Lower leg skin (tissue), 4 donors: ENCODE data around the gene BAG3. TPM values are rescaled to one million over a fixed set of nuclear protein-coding genes. Genes with fewer than 3 reads are reported as not detected.
A peak's percentile ranks its signal among the peaks of the same experiment; 100 is the strongest.

ENCODE experiments used
- DNase-seq, 2 donors: peaks; one replicate each; pipeline ENCODE4 v3.0.0-alpha.2; 2019; ENCODE audit warnings: low spot score in 2 of 2
- H3K4me3 ChIP-seq: fragments of 200-600 bp; sonication (generic); 2 replicates; pipeline ENCODE4 v1.5.1; 2017; ENCODE audit warnings: mild to moderate bottlenecking, low read depth; ENCODE audit not compliant: poor library complexity, severe bottlenecking
- POLR2A ChIP-seq, 2 donors: fragments of 450-650 bp; IDR thresholded peaks; one replicate each; pipeline ENCODE4 v1.6.1; 2016 to 2017; ENCODE audit warnings: antibody characterized with exemption in 2 of 2, mild to moderate bottlenecking in 1 of 2, moderate library complexity in 1 of 2
- WGBS, 2 donors: methylation state at CpG; one replicate each; pipeline ENCODE4 v1.1.5; 2018; 5-methylcytosine and 5-hydroxymethylcytosine counted together
- intact Hi-C: fragments of 100-400 bp; cut with DNase I; formaldehyde crosslinking; loops from one replicate; pipeline ENCODE4 v1.15.0; 2023; ENCODE audit warnings: low total_unique reads
- total RNA-seq, 4 donors: library from RNA; depleted of rRNA; stranded (reverse); fragments of >200 nt; gene quantifications; one replicate each; pipeline ENCODE4 v1.1.0, GENCODE V29; 2016
- TF ChIP-seq, protein P1 (sequence below), 3 donors: fragments of 450-650 bp; IDR thresholded peaks; one replicate each; pipeline ENCODE4 v1.5.1; 2016; ENCODE audit warnings: antibody characterized with exemption in 3 of 3, mild to moderate bottlenecking in 3 of 3, moderate library complexity in 2 of 3

The BAG3 gene
- total RNA-seq, 4 donors from 2014 or later, result 55.5 to 87.8 (median 77.9) TPM

DNA sequence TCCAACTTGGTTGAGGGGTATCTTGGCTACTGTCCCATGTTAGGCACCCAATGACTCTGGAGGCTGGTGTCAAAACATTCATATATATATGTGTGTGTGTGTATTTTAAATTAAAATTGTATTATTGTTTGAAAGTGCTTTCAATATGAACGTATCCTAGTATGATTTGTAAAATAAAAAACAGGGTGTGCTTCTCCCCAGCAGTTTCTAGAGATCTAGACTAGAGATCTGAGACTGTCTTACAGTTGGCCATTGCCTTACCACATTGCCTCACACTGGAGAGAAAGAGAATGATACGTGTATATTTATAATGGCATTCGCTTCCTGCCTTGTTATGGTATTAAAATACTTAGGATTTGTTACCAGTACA, 1.2 kb downstream of the BAG3 start:
- TF ChIP-seq, protein P1, sequence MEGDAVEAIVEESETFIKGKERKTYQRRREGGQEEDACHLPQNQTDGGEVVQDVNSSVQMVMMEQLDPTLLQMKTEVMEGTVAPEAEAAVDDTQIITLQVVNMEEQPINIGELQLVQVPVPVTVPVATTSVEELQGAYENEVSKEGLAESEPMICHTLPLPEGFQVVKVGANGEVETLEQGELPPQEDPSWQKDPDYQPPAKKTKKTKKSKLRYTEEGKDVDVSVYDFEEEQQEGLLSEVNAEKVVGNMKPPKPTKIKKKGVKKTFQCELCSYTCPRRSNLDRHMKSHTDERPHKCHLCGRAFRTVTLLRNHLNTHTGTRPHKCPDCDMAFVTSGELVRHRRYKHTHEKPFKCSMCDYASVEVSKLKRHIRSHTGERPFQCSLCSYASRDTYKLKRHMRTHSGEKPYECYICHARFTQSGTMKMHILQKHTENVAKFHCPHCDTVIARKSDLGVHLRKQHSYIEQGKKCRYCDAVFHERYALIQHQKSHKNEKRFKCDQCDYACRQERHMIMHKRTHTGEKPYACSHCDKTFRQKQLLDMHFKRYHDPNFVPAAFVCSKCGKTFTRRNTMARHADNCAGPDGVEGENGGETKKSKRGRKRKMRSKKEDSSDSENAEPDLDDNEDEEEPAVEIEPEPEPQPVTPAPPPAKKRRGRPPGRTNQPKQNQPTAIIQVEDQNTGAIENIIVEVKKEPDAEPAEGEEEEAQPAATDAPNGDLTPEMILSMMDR (IDR thresholded peaks at IDR 0.05), result no peak
- no peak for TF ChIP-seq POLR2A (IDR thresholded peaks at IDR 0.05)
- 0 to 2% methylated on average over 3 of the region's 3 CpGs for WGBS, 2 donors
- intact Hi-C loops, result no loop called here
- DNase-seq, result no peak
- H3K4me3 ChIP-seq, result peak overlapping the region; percentile 98

- 37 to 41% methylated on average over 1 of the region's 1 CpG for WGBS, 2 donors
- H3K4me3 ChIP-seq, result no peak overlapping the region
- intact Hi-C loops, result no loop called here
- no peak for TF ChIP-seq POLR2A (IDR thresholded peaks at IDR 0.05)
- TF ChIP-seq, protein P1 (IDR thresholded peaks at IDR 0.05), result no peak
- DNase-seq, result no peak
These were observed 2.0 kb downstream of the BAG3 start for GRCh38 chr10:119653209-119653608.

GRCh38 chr10:119653916-119654315, 2.7 kb downstream of the BAG3 start:
- DNase-seq, result no peak
- intact Hi-C loops, result no loop called here
- no peak for TF ChIP-seq POLR2A (IDR thresholded peaks at IDR 0.05)
- TF ChIP-seq, protein P1 (IDR thresholded peaks at IDR 0.05), result no peak
- H3K4me3 ChIP-seq, result no peak overlapping the region
- 25 to 33% methylated on average over 2 of the region's 2 CpGs for WGBS, 2 donors

- no peak overlapping the region for H3K4me3 ChIP-seq
- TF ChIP-seq, protein P1 (IDR thresholded peaks at IDR 0.05), result no peak
- WGBS, 2 donors, result 16 to 32% methylated on average over 6 of the region's 6 CpGs
- intact Hi-C loops, result no loop called here
- peak in 1 of 2 donors; percentile 63 for DNase-seq
These were observed 3.4 kb downstream of the BAG3 start for GRCh38 chr10:119654540-119654939.

- intact Hi-C loops, result no loop called here
- WGBS, 2 donors, result 9 to 11% methylated on average over 11 of the region's 11 CpGs
- TF ChIP-seq, protein P1 (IDR thresholded peaks at IDR 0.05), result no peak
- TF ChIP-seq POLR2A (IDR thresholded peaks at IDR 0.05), result no peak
- no peak overlapping the region for H3K4me3 ChIP-seq
- DNase-seq, result peak in 1 of 2 donors; percentile 68
These were observed 4.4 kb downstream of the BAG3 start for GRCh38 chr10:119655566-119656001.

DNA sequence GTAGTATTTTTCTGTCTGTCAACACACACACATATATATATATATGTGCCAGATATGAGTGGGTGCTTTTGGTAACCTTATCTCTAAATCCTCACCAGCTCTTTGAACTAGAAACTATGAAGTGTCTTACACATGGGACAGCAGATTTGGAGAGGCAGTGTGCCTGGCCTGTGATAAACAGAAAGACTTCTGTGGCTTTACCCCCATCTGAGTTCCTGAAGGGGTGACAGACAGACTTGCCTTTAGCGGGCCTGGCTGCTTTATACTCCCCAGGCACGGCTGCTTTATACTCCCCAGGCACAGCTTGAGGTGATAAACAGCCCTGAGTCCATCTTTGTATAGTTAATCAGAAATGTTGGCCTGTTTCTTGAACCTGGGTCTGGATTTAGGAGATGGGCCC, 5.6 kb downstream of the BAG3 start:
- no peak for DNase-seq
- no peak for TF ChIP-seq POLR2A (IDR thresholded peaks at IDR 0.05)
- TF ChIP-seq, protein P1 (IDR thresholded peaks at IDR 0.05), result no peak
- intact Hi-C loops, result no loop called here
- 78 to 84% methylated on average over 2 of the region's 2 CpGs for WGBS, 2 donors
- H3K4me3 ChIP-seq, result no peak overlapping the region
